Measurements from ENCODE around the gene DCAF10. TPM values are rescaled to one million over a fixed set of nuclear protein-coding genes. Genes with fewer than 3 reads are reported as not detected.

Gene DCAF10
- polyA plus RNA-seq, 1 donor from 2014 or later = 23.3 TPM

- Histone ChIP-seq H4K20me1 (ENCODE audit: insufficient read depth) (no peaks in the 10 kb centered on the region), H3K4me3 (ENCODE audit: low read length) (no peak overlapping the region), H3K79me2 (replicated peaks; ENCODE audit: insufficient read depth, low read length) (no peaks in the 10 kb centered on the region), H3K27ac (ENCODE audit: low read length) (no peak overlapping the region), H3F3A (ENCODE audit: insufficient read depth, low read length, poor library complexity, severe bottlenecking) (no peaks in the 10 kb centered on the region), H3K27me3 (ENCODE audit: insufficient read depth, low read depth, low read length) (no peaks in the 10 kb centered on the region), H3K4me2 (ENCODE audit: low read length) (no peak overlapping the region), H2AFZ (ENCODE audit: low read depth, low read length) (no peak overlapping the region), H3K9me3 (ENCODE audit: low read length) (no peaks in the 10 kb centered on the region), H3K9me2 (ENCODE audit: insufficient read depth, low read length) (no peaks in the 10 kb centered on the region), H3K36me3 (ENCODE audit: insufficient read depth, low read length) (peaks cover 8% of the 10 kb centered on the region), H3K9ac (ENCODE audit: low read length) (no peak overlapping the region)
- TF ChIP-seq REST (IDR thresholded peaks at IDR 0.05; ENCODE audit: borderline replicate concordance) (no peak), RAD21 (conservative IDR thresholded peaks at IDR 0.05) (no peak), EZH2 (IDR thresholded peaks at IDR 0.05; ENCODE audit: borderline replicate concordance, insufficient read depth, low read length, poor library complexity, severe bottlenecking) (no peak)
Measured at GRCh38 chr9:37827483-37828165, 27.0 kb downstream of the DCAF10 start.

- no peak for TF ChIP-seq EZH2 (IDR thresholded peaks at IDR 0.05; ENCODE audit: borderline replicate concordance, insufficient read depth, low read length, poor library complexity, severe bottlenecking)
- no peak overlapping the region for H3K27ac ChIP-seq (ENCODE audit: low read length)
- no peak overlapping the region for H3K4me3 ChIP-seq (ENCODE audit: low read length)
- no peak overlapping the region for H3K9ac ChIP-seq (ENCODE audit: low read length)
- no peaks in the 10 kb centered on the region for H4K20me1 ChIP-seq (ENCODE audit: insufficient read depth)
- H3K79me2 ChIP-seq (replicated peaks; ENCODE audit: insufficient read depth, low read length) = no peaks in the 10 kb centered on the region
- no peaks in the 10 kb centered on the region for H3K9me3 ChIP-seq (ENCODE audit: low read length)
- no peaks in the 10 kb centered on the region for H3F3A ChIP-seq (ENCODE audit: insufficient read depth, low read length, poor library complexity, severe bottlenecking)
- no peaks in the 10 kb centered on the region for H3K9me2 ChIP-seq (ENCODE audit: insufficient read depth, low read length)
- no peak overlapping the region for H2AFZ ChIP-seq (ENCODE audit: low read depth, low read length)
- no peak overlapping the region for H3K4me2 ChIP-seq (ENCODE audit: low read length)
- H3K27me3 ChIP-seq (ENCODE audit: insufficient read depth, low read depth, low read length) = no peaks in the 10 kb centered on the region
- no peaks in the 10 kb centered on the region for H3K36me3 ChIP-seq (ENCODE audit: insufficient read depth, low read length)
Measured at GRCh38 chr9:37835821-37836220, 35.2 kb downstream of the DCAF10 start.

- H3K27me3 ChIP-seq (ENCODE audit: insufficient read depth, low read depth, low read length) = no peaks in the 10 kb centered on the region
- H2AFZ ChIP-seq (ENCODE audit: low read depth, low read length) = no peak overlapping the region
- no peak overlapping the region for H3K9ac ChIP-seq (ENCODE audit: low read length)
- no peaks in the 10 kb centered on the region for H3K36me3 ChIP-seq (ENCODE audit: insufficient read depth, low read length)
- no peak overlapping the region for H3K4me3 ChIP-seq (ENCODE audit: low read length)
- no peaks in the 10 kb centered on the region for H3K79me2 ChIP-seq (replicated peaks; ENCODE audit: insufficient read depth, low read length)
- no peak overlapping the region for H3K4me2 ChIP-seq (ENCODE audit: low read length)
- no peaks in the 10 kb centered on the region for H3F3A ChIP-seq (ENCODE audit: insufficient read depth, low read length, poor library complexity, severe bottlenecking)
- TF ChIP-seq POLR2AphosphoS5 (IDR thresholded peaks at IDR 0.05) = no peak
- no peak for TF ChIP-seq REST (IDR thresholded peaks at IDR 0.05; ENCODE audit: borderline replicate concordance)
- TF ChIP-seq TAF1 (IDR thresholded peaks at IDR 0.05; ENCODE audit: low read depth) = no peak
- no peak for TF ChIP-seq EZH2 (IDR thresholded peaks at IDR 0.05; ENCODE audit: borderline replicate concordance, insufficient read depth, low read length, poor library complexity, severe bottlenecking)
- no peak for TF ChIP-seq CTCF (IDR thresholded peaks at IDR 0.05; ENCODE audit: poor library complexity, severe bottlenecking)
- no peak for TF ChIP-seq EP300 (conservative IDR thresholded peaks at IDR 0.05; ENCODE audit: poor library complexity, severe bottlenecking)
- TF ChIP-seq MXI1 (conservative IDR thresholded peaks at IDR 0.05; ENCODE audit: poor library complexity, severe bottlenecking) = no peak
- TF ChIP-seq SMC3 (conservative IDR thresholded peaks at IDR 0.05; ENCODE audit: poor library complexity) = no peak
- TF ChIP-seq RAD21 (conservative IDR thresholded peaks at IDR 0.05) = no peak
- H4K20me1 ChIP-seq (ENCODE audit: insufficient read depth) = no peaks in the 10 kb centered on the region
- H3K27ac ChIP-seq (ENCODE audit: low read length) = no peak overlapping the region
- H3K9me3 ChIP-seq (ENCODE audit: low read length) = no peaks in the 10 kb centered on the region
- no peaks in the 10 kb centered on the region for H3K9me2 ChIP-seq (ENCODE audit: insufficient read depth, low read length)
Measured at GRCh38 chr9:37836386-37836785, 35.8 kb downstream of the DCAF10 start.

Measured in neural cell (in vitro differentiated cells).